HAP-1 (cell line): ENCODE results near the gene FAM193B.
"Not testable (repeated sequence)": the region's sequence is repeated elsewhere in the genome, so short reads cannot be mapped to it uniquely, and the experiment has no call there.

Experiments used
- DNase-seq, 2 experiments: peaks; one replicate each; pipeline ENCODE4 v3.0.0-alpha.2; 2016 to 2020; ENCODE audit warnings: low spot score in 2 of 2
- H3K27me3 ChIP-seq: fragments of 250-450 bp; sonication (Bioruptor Pico); 2 replicates; pipeline ENCODE4 v1.5.1; 2020; ENCODE audit warnings: low read depth, mild to moderate bottlenecking, moderate library complexity
- H3K36me3 ChIP-seq: fragments of 250-450 bp; sonication (Bioruptor Pico); replicated peaks from 2 replicates; pipeline ENCODE4 v1.5.1; 2020; ENCODE audit warnings: mild to moderate bottlenecking
- H3K4me1 ChIP-seq: fragments of 250-450 bp; sonication (Bioruptor Pico); 2 replicates; pipeline ENCODE4 v1.5.1; 2020; ENCODE audit warnings: mild to moderate bottlenecking
- H3K4me3 ChIP-seq: fragments of 250-450 bp; sonication (Bioruptor Pico); 2 replicates; pipeline ENCODE4 v1.5.1; 2020; ENCODE audit warnings: mild to moderate bottlenecking, moderate library complexity
- H3K9me3 ChIP-seq: fragments of 250-450 bp; sonication (Bioruptor Pico); 2 replicates; pipeline ENCODE4 v1.5.1; 2020; ENCODE audit warnings: mild to moderate bottlenecking, moderate library complexity
- in situ Hi-C: fragments of 300-500 bp; cut with MboI; formaldehyde crosslinking; loops from 3 replicates; pipeline ENCODE4 v1.14.3; 2020; ENCODE audit warnings: low sequenced_read_pairs, inconsistent platforms, mixed read lengths

FAM193B gene

DNA sequence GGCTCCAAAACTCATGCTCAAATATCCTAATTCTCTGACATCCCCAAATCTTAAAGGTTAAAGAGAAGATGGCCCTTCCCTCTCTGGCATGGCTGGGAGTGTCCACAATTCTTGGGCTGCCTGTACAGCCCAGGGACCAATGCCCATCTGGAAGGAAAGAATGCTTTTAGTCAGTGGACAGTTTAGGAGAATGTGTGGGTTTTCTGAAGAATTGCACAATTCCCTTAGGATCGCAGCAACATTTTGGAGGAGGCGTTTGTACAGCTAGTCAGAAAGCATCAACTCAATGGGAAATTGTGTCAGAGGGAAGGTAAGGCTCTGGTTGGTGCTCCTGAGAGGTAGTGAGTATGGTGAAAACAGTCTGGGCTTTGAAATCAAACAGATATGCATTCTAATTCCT lies 15.0 kb downstream of the FAM193B start:
- H3K27me3 ChIP-seq = no peaks in the 10 kb centered on the region
- H3K9me3 ChIP-seq = no peaks in the 10 kb centered on the region
- DNase-seq = no peak
- H3K4me3 ChIP-seq = no peak overlapping the region
- H3K4me1 ChIP-seq = peaks cover 7% of the 10 kb centered on the region; the same call in 1 of the 2 replicates
- H3K36me3 ChIP-seq = peaks cover 45% of the 10 kb centered on the region
- in situ Hi-C loops = no loop called here

DNA sequence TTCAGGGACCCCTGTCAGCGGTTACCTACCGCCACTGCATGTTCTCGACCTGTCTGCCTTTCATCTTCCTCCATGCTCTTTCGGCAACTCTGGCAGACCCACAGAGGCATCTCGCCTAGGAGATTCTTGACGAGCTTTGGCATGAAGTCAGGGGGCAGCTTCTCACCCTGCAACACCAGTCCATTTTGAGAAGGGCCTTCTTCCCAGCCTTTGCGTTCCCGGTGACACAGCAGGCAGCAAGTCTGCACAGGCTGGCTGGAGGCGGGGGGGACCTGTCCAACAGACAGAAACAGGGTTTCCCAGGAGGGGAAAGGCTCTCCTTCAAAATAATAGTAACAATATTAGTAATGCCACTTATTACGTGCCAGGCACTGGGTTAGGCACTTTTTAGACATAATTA lies 15.5 kb downstream of the FAM193B start:
- Histone ChIP-seq H3K36me3 (peaks cover 46% of the 10 kb centered on the region), H3K27me3 (no peaks in the 10 kb centered on the region), H3K4me3 (no peak overlapping the region), H3K9me3 (no peaks in the 10 kb centered on the region), H3K4me1 (peaks cover 7% of the 10 kb centered on the region; the same call in 1 of the 2 replicates)
- in situ Hi-C loops = no loop called here
- DNase-seq = no peak

DNA sequence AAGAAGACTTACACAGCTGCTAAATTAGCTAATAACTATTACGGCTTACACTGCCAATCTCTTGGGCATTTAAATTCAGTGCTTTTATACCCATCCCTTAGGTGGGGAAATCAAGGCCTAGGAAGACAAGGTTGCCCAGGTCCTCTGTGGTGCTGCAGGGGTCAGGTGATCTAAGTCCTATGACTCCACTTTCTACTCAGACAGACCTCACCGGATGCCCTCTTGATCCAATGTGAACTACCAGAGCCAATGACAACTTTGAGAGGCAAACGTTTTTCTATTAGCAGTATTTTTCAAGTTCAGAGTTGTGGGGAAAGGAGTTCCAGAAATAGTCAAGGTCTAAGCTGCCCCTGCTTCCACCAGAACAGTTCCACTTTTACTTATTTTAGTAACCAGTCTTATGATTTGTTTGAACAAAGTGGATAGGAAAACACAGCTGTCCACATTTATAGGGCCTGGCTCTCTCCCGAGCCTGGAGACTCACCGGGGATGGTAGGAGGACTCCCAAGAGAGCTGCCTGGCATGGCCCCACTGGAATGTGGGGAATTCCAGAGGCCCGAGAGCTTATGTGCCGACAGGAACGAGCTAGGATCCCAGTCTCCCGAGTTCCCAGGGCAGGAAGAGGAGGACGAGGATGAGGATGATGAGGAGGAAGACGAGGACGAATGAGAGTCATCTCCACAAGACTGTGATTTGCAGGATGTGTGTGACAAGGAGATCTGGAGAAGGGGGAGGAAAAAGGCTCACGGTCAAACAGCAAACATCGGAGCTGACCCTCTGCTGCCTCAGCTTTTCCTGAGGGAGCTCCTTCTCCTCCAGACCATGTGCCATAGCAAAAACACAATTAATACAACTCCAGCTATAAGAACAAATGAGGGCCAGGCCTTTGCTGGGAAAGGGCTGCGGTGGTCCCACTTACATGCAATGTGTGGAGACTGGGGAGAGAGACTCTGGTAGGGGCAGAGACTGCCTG lies 16.7 kb downstream of the FAM193B start:
- Histone ChIP-seq H3K9me3 (no peaks in the 10 kb centered on the region), H3K4me1 (no peaks in the 10 kb centered on the region), H3K36me3 (peaks cover 46% of the 10 kb centered on the region), H3K4me3 (no peak overlapping the region), H3K27me3 (no peaks in the 10 kb centered on the region)
- no peak for DNase-seq
- in situ Hi-C loops = no loop called here

DNA sequence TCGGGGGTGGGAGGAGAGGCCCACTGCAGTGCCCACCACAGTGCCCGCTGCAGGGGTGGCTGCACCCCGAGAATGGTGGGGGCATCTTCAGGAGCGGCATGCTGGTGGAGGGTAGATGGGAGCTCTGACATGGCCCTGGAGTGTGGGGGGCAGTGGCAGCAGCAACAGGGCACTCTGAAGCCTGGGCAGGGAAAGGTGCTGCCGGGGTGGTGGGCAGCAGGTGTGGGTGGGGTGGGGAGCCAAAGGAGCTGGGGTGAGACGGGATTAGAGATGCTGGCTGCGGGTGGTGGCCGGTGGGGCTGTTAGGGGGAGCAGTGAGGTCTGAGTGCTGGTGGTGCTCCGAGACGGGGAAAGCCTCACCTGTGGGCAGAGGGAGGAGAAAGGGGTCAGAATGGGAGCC lies 18.0 kb downstream of the FAM193B start:
- no peaks in the 10 kb centered on the region for H3K4me1 ChIP-seq
- peaks cover 45% of the 10 kb centered on the region for H3K36me3 ChIP-seq
- in situ Hi-C loops = no loop called here
- DNase-seq = no peak
- no peak overlapping the region for H3K4me3 ChIP-seq
- no peaks in the 10 kb centered on the region for H3K27me3 ChIP-seq
- H3K9me3 ChIP-seq = no peaks in the 10 kb centered on the region

DNA sequence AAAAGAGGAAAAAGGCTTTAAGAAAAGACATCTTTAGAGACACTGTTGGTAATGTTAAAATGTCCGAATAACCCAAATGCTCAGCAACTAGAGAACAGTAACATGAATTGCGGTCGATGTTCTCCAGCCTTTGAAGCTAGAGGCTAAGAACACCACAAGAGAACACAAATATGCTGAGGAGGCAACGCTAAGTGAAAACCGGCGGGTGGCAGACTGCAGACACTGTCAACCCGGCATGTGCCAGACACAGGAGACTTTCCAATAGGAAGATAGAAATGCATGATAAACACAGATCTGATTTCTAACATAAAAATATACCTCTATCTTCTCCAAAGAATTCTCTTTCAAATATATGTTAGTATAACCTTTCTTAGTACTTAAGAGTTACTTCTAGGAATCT lies 19.2 kb downstream of the FAM193B start:
- no peaks in the 10 kb centered on the region for H3K9me3 ChIP-seq
- no peak for DNase-seq
- peaks cover 50% of the 10 kb centered on the region for H3K36me3 ChIP-seq
- H3K4me1 ChIP-seq = no peaks in the 10 kb centered on the region
- H3K4me3 ChIP-seq = no peak overlapping the region
- in situ Hi-C loops = no loop called here
- no peaks in the 10 kb centered on the region for H3K27me3 ChIP-seq

DNA sequence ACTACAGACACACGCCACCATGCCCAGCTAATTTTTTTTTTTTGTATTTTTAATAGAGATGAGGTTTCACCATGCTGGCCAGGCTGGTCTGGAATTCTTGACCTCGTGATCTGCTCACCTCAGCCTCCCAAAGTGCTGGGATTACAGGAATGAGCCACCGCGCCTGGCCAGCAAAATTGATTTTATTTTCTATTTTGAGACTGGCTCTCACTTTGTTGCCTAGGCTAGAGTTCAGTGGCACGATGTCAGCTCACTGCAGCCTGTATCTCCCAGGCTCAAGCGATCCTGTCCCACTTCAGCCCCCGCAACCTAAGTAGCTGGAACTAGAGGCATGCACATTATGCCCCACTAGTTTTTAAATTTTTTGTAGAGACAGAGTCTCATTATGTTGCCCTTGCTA lies 19.9 kb downstream of the FAM193B start:
- in situ Hi-C loops, H3K27me3 ChIP-seq, H3K9me3 ChIP-seq, H3K4me1 ChIP-seq, DNase-seq, H3K4me3 ChIP-seq: not testable (repeated sequence)
- H3K36me3 ChIP-seq = peaks cover 55% of the 10 kb centered on the region

DNA sequence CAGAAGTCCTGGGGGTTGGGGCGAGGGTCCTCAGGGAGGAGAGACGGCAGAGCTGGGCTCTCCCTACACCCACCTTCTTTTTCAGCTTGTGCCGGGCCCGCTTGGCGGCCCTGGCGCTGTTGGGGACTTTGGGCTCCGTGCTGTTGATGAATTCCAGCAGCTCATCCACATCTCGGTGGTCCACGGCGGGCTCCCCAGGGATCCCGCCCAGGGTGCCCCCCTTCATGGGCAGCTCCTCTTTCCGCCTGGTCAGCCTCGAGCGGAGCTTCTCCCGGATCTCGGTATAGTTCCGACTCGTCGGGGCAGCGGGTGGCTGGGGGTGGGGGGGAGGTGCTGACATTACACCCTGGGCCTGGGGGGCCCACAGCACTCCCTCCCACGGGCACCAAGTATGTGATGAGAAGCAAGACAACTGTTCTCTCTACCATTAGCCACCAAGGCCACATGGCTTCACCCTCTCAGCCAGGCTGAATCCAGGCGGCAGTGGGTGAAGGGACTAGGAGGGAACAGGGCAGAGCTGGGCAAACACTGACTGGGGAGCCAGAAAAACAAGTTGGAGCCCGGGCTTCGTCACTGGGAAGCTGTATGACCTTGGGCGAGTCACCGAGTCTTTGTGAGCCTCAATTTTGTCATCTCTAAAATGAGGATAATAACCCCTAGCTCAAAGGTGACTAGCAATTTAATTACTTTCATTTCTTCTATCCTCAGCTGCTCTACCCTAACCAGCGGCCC lies 23.0 kb downstream of the FAM193B start:
- Histone ChIP-seq H3K9me3 (no peaks in the 10 kb centered on the region), H3K4me1 (no peaks in the 10 kb centered on the region), H3K4me3 (no peak overlapping the region), H3K27me3 (no peaks in the 10 kb centered on the region), H3K36me3 (peaks cover 42% of the 10 kb centered on the region)
- in situ Hi-C loops = no loop called here
- no peak for DNase-seq

DNA sequence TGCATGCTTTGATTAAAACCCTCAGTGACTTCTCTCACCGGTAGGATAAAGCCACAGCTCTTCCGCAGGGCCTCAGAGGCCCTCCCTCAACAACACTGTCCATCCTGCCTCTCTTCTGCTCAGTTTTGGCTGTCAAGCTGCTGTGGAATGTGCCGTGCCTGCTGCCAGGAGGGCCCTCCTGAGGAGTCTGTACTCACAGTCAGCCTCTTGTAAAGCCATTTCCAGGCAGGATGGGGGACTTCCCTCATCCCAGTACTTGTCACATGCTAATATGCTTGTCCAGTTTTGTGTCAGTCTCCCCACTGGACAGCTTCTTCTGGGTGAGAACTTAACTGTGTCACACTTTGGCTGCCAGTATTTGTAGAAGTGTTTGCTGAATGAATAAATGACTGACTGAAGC lies 23.7 kb downstream of the FAM193B start:
- H3K36me3 ChIP-seq = peaks cover 45% of the 10 kb centered on the region

DNA sequence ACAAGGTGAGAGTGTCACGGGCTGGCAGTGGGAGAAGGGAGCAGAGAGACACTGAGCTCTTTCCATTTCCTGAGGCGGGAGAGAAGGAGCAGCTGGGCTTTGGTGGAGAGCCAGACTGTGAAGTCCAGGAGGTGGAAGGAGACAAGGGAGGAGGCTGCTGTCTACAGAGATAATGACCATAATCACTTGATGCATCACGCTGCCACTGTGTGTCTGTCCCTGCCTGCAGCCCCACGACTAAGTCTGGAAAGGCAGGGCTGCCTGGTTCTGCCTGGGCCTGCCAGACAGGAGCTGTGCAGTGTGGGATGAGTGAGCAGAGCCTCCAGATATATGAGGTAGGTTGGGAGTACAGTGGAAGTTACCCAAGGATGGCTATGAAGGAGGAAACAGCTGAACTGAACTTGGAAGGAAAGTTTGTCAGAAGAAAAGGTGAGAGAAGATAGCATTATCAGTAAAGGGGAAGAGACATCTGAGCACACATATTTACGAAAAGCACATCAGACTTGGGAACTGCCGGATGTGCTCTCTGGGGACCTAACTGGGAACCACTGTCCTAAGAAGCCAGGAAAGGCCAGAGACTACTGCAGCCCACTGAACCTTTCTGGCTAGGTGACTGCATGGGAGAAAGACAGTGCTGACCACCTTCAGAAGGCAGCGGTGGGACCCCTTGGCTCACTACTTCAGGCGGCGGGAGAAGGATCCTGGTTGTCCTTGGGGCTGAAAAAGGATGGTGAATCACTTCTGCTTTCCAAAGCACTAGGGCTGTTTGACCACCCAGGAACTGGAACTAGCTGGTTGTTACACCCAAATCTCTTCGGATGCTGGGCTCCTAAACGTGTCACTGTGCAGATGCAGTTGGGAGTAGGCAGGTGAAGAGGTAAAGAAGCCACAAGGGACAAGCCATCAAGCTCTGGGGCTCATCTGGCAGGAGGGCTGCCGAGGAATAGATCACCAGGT lies 24.8 kb downstream of the FAM193B start:
- Histone ChIP-seq H3K9me3 (no peaks in the 10 kb centered on the region), H3K4me3 (no peak overlapping the region), H3K27me3 (no peaks in the 10 kb centered on the region), H3K4me1 (no peaks in the 10 kb centered on the region), H3K36me3 (peaks cover 44% of the 10 kb centered on the region)
- no peak for DNase-seq
- in situ Hi-C loops = no loop called here

More for the DNA sequence above, 23.7 kb downstream of the FAM193B start:
- in situ Hi-C loops = no loop called here
- DNase-seq = no peak
- Histone ChIP-seq H3K9me3 (no peaks in the 10 kb centered on the region), H3K4me1 (no peaks in the 10 kb centered on the region), H3K27me3 (no peaks in the 10 kb centered on the region), H3K4me3 (no peak overlapping the region)

DNA sequence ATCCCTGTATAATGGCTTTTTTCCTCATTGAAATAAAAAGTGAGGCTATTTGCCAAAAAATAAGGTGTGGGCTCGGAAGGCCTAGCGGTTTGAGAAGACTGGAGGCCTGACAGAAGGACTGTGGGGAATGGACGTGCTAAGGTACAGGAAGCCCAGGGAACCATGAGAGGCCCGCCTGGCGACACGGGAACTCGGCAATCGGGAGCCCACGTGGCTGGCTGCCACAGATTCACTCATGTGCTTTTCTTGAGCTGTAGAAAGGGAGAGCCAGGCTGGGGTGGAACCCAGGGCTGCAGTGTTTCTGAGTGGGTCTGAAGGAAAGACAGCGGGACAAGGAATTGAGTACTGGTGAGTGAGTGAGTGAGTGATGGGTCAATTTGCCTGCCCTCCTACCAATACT lies 25.7 kb downstream of the FAM193B start:
- peaks cover 47% of the 10 kb centered on the region for H3K36me3 ChIP-seq
- in situ Hi-C loops = no loop called here

DNA sequence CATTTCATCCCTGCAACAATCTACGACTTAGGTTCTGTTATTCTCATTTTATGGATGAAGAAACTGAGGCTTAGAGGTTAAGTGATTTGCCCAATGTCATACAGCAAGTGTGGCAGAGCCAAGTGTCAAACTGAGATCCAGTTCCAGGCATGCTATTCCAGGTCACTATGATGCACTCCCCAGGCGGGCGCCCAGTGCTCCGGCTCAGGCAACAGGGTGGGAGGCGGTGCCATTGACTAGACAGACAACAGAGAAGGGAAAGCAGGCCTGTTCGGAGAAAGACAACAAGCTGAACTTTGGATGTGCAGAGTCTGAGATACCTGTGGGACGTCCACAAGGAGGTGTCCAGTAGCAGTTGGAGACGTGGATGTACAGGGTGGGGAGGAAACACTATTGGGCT lies 26.8 kb downstream of the FAM193B start:
- Histone ChIP-seq H3K4me1 (no peaks in the 10 kb centered on the region), H3K4me3 (no peak overlapping the region), H3K9me3 (no peaks in the 10 kb centered on the region), H3K36me3 (peaks cover 50% of the 10 kb centered on the region), H3K27me3 (no peaks in the 10 kb centered on the region)
- no peak for DNase-seq
- in situ Hi-C loops = no loop called here

More for the DNA sequence above, 25.7 kb downstream of the FAM193B start:
- DNase-seq = no peak
- Histone ChIP-seq H3K4me1 (no peaks in the 10 kb centered on the region), H3K27me3 (no peaks in the 10 kb centered on the region), H3K9me3 (no peaks in the 10 kb centered on the region), H3K4me3 (no peak overlapping the region)

DNA sequence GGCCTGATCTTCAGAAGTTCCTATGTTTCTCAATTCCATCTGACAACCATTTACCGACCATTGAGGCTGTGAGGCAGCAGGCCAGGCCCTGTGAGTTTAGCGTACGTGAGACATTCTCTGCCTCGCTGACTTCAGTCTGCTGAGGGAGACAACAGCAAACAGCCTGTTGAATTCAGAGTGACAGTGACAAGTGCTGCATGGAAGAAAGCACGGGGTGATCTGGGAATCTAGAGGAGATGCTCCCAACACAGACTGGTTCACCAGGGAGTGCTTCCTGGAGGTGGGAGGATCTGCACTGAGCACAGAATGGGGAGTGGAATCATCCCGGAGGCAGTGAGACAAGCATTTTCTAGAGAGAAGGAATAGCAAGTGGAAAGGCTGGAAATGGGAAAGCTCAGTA lies 27.6 kb downstream of the FAM193B start:
- H3K36me3 ChIP-seq = peaks cover 48% of the 10 kb centered on the region
- no peak for DNase-seq

DNA sequence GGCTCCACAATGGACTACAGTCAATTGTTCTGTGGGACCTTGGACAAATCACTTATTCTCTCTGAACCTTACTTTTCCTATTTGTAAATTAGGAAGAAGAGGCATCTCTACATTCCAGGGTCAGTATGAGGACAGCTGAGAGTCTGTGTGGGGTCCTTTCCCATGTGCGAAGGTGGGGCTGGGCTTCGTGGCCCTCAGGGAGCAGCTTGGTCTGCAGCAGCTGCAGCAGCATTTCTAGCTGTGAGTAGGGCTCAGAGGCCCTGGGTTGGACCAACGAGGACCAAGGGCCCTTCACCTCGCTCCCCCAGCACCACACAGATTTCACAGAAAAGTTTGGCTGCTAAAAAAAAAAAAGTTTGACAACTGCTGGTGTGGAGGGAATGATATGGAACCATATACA lies 28.2 kb downstream of the FAM193B start:
- peaks cover 50% of the 10 kb centered on the region for H3K36me3 ChIP-seq
- H3K9me3 ChIP-seq = no peaks in the 10 kb centered on the region
- in situ Hi-C loops = no loop called here
- no peaks in the 10 kb centered on the region for H3K27me3 ChIP-seq
- no peak for DNase-seq
- no peaks in the 10 kb centered on the region for H3K4me1 ChIP-seq
- H3K4me3 ChIP-seq = no peak overlapping the region

More for the DNA sequence above, 27.6 kb downstream of the FAM193B start:
- in situ Hi-C loops = no loop called here
- no peaks in the 10 kb centered on the region for H3K9me3 ChIP-seq
- H3K4me1 ChIP-seq = no peaks in the 10 kb centered on the region
- no peaks in the 10 kb centered on the region for H3K27me3 ChIP-seq
- no peak overlapping the region for H3K4me3 ChIP-seq
